Caco-2 (cell line): ENCODE results near the gene DPT. TPM values are rescaled to one million over a fixed set of nuclear protein-coding genes. Genes with fewer than 3 reads are reported as not detected.

Experiments
- BruUV-seq: library from RNA; stranded (reverse); fragments of 400-500 nt; replicated peaks from 2 replicates; lab custom pipeline; 2021; lab: Mats Ljungman, UMichigan
- CTCF ChIA-PET: fragments of 300-600 bp; sonication (Branson Sonifier 250); formaldehyde crosslinking; loops from one replicate; lab custom pipeline; 2022; ENCODE audit warnings: antibody characterized with exemption; lab: Charles Lee
- POLR2A ChIA-PET: fragments of 300-600 bp; sonication (Branson Sonifier 250); formaldehyde crosslinking; loops from one replicate; lab custom pipeline; 2022; ENCODE audit warnings: antibody characterized with exemption; lab: Charles Lee
- DNase-seq, 2 experiments: peaks; one replicate each; pipeline versions ENCODE4 v3.0.0 to v3.0.0-alpha.2; 2020 to 2022
- H3K27me3 ChIP-seq: replicated peaks from 2 replicates; pipeline ENCODE4 v1.6.0; 2011; ENCODE audit warnings: low read length; ENCODE audit not compliant: control insufficient read depth, insufficient read depth
- H3K36me3 ChIP-seq: 2 replicates; pipeline ENCODE4 v1.5.1; 2011; ENCODE audit warnings: low read length; ENCODE audit not compliant: control insufficient read depth, insufficient read depth
- H3K4me1 ChIP-seq: fragments of 250-450 bp; sonication (Bioruptor Pico); 2 replicates; pipeline ENCODE4 v1.5.1; 2020; ENCODE audit warnings: mild to moderate bottlenecking
- H3K4me3 ChIP-seq: 2 replicates; pipeline ENCODE4 v1.5.1; 2011; ENCODE audit warnings: low read depth, mild to moderate bottlenecking, control low read depth, low read length
- H3K9me3 ChIP-seq: fragments of 250-450 bp; sonication (Bioruptor Pico); 2 replicates; pipeline ENCODE4 v1.5.1; 2020; ENCODE audit warnings: mild to moderate bottlenecking, moderate library complexity
- H3K27ac Mint-ChIP-seq: one replicate; pipeline ENCODE4 v1.8.0; 2022; ENCODE audit warnings: mixed read lengths; ENCODE audit not compliant: unreplicated experiment
- H3K27me3 Mint-ChIP-seq: one replicate; pipeline ENCODE4 v1.8.0; 2022; ENCODE audit warnings: mixed read lengths; ENCODE audit not compliant: insufficient read depth, unreplicated experiment
- H3K36me3 Mint-ChIP-seq: one replicate; pipeline ENCODE4 v1.8.0; 2022; ENCODE audit warnings: mild to moderate bottlenecking, mixed read lengths; ENCODE audit not compliant: insufficient read depth, unreplicated experiment
- H3K4me1 Mint-ChIP-seq: one replicate; pipeline ENCODE4 v1.8.0; 2022; ENCODE audit warnings: low read depth, mixed read lengths; ENCODE audit not compliant: unreplicated experiment
- H3K4me3 Mint-ChIP-seq: one replicate; pipeline ENCODE4 v1.8.0; 2022; ENCODE audit warnings: mild to moderate bottlenecking, moderate library complexity, mixed read lengths; ENCODE audit not compliant: unreplicated experiment
- H3K9me3 Mint-ChIP-seq: one replicate; pipeline ENCODE4 v1.8.0; 2022; ENCODE audit warnings: mixed read lengths; ENCODE audit not compliant: unreplicated experiment
- CTCF ChIP-seq, 2 experiments: fragments of 200-600 bp in 1 of 2; IDR thresholded peaks; 1 replicate in 1 of 2; 2 replicates in 1 of 2; pipeline versions ENCODE4 v1.5.1 to v1.8.0; 2011 to 2022; ENCODE audit warnings: antibody characterized with exemption in 1 of 2, control low read depth in 1 of 2, inconsistent platforms in 1 of 2, low read depth in 1 of 2, low read length in 1 of 2, mild to moderate bottlenecking in 1 of 2, moderate library complexity in 1 of 2; ENCODE audit not compliant: insufficient read depth in 1 of 2, severe bottlenecking in 1 of 2, unreplicated experiment in 1 of 2
- intact Hi-C: fragments of 100-400 bp; cut with micrococcal nuclease; formaldehyde crosslinking; loops from one replicate; pipeline ENCODE4 v1.10.0; 2022; ENCODE audit not compliant: unreplicated experiment
- total RNA-seq: library from RNA; stranded (reverse); gene quantifications from 2 replicates; pipeline ENCODE4 v1.2.3, GENCODE V29; 2022

DPT gene
- total RNA-seq, 1 experiment from 2014 or later = not detected

DNA sequence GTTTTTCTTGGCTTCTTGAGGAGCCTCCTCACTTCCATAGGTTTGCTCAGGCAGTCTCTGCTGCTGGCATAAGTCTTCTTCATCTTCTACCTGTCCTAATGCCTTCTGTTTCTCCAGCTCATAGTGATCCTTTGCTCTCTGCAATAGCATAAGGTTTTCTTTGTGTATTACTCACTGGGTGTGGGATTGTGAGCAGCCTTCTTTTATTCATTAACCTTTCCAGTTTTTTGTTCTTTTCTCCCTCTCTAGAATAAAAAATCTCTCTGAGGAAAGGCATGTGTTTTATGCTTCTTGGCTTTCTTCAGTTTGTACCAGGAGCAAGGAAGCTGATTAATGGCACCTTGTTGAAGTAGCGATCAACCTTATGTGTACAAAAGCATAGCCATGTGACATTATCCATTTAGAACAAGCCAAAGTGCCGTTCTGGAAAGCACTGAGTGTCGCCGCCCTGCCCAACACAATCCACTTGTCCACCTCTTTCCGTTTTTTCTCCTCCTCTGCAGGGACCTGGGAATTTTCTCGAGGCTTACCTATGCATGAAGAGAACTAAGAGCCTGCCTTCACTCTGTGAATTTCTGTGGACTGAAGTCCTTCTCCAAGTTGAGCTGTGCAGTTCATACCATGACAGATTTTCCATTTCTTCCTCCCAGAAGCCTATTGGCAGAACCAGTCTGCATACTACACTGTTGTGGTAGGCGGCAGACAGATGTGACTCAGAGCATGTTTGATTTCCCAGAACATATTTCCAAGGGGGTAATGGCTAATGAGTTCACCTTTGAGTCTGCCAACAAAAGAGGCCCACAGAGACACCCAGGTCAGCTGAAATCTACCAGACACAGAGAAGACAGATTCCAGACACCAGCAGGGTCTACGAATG is 39.0 kb downstream of the DPT start:
- H3K4me1 ChIP-seq = peaks cover 26% of the 10 kb centered on the region
- H3K4me3 Mint-ChIP-seq = no peak overlapping the region
- no peaks in the 10 kb centered on the region for H3K27me3 Mint-ChIP-seq
- H3K4me3 ChIP-seq = no peak overlapping the region
- no peaks in the 10 kb centered on the region for H3K9me3 ChIP-seq
- no peaks in the 10 kb centered on the region for H3K27me3 ChIP-seq
- intact Hi-C loops = no loop called here
- no peak for DNase-seq
- CTCF ChIA-PET = no interaction called here
- H3K4me1 Mint-ChIP-seq = peaks cover 38% of the 10 kb centered on the region
- no peak for TF ChIP-seq CTCF (IDR thresholded peaks at IDR 0.05; ENCODE audit: insufficient read depth in 1 of 2, low read depth in 1 of 2, low read length in 1 of 2, severe bottlenecking in 1 of 2, unreplicated experiment in 1 of 2)
- POLR2A ChIA-PET = no interaction called here
- no peak overlapping the region for H3K27ac Mint-ChIP-seq
- H3K36me3 Mint-ChIP-seq = no peaks in the 10 kb centered on the region
- H3K36me3 ChIP-seq = no peaks in the 10 kb centered on the region
- H3K9me3 Mint-ChIP-seq = no peaks in the 10 kb centered on the region
- no TSS peak for BruUV-seq

GRCh38 chr1:168689327-168689657 is 39.7 kb downstream of the DPT start:
- CTCF ChIA-PET = no interaction called here
- Mint-ChIP-seq H3K4me3 (no peak overlapping the region), H3K36me3 (no peaks in the 10 kb centered on the region), H3K27me3 (no peaks in the 10 kb centered on the region), H3K4me1 (peaks cover 33% of the 10 kb centered on the region), H3K9me3 (no peaks in the 10 kb centered on the region), H3K27ac (no peak overlapping the region)
- Histone ChIP-seq H3K4me1 (peaks cover 26% of the 10 kb centered on the region), H3K4me3 (no peak overlapping the region), H3K27me3 (no peaks in the 10 kb centered on the region), H3K36me3 (no peaks in the 10 kb centered on the region), H3K9me3 (no peaks in the 10 kb centered on the region)
- no peak for DNase-seq
- TF ChIP-seq CTCF (IDR thresholded peaks at IDR 0.05; ENCODE audit: insufficient read depth in 1 of 2, low read depth in 1 of 2, low read length in 1 of 2, severe bottlenecking in 1 of 2, unreplicated experiment in 1 of 2) = no peak
- intact Hi-C loops = no loop called here
- no TSS peak for BruUV-seq
- POLR2A ChIA-PET = no interaction called here

GRCh38 chr1:168688644-168689326 is 40.2 kb downstream of the DPT start:
- Mint-ChIP-seq H3K9me3 (no peaks in the 10 kb centered on the region), H3K4me1 (peaks cover 29% of the 10 kb centered on the region), H3K4me3 (no peak overlapping the region), H3K27ac (no peak overlapping the region), H3K27me3 (no peaks in the 10 kb centered on the region), H3K36me3 (no peaks in the 10 kb centered on the region)
- intact Hi-C loops = no loop called here
- BruUV-seq = no TSS peak
- TF ChIP-seq CTCF (IDR thresholded peaks at IDR 0.05; ENCODE audit: insufficient read depth in 1 of 2, low read depth in 1 of 2, low read length in 1 of 2, severe bottlenecking in 1 of 2, unreplicated experiment in 1 of 2) = no peak
- no peak for DNase-seq
- no peaks in the 10 kb centered on the region for H3K9me3 ChIP-seq
- CTCF ChIA-PET = no interaction called here
- no peaks in the 10 kb centered on the region for H3K36me3 ChIP-seq
- POLR2A ChIA-PET = no interaction called here
- H3K4me1 ChIP-seq = peaks cover 22% of the 10 kb centered on the region
- no peaks in the 10 kb centered on the region for H3K27me3 ChIP-seq
- no peak overlapping the region for H3K4me3 ChIP-seq
